NCI-H2227 (cell line): ENCODE data around the gene VWA3B.
"Not testable (repeated sequence)": the region's sequence is repeated elsewhere in the genome, so short reads cannot be mapped to it uniquely, and the experiment has no call there.

ENCODE experiments used
- DNase-seq: peaks from one replicate; lab custom pipeline; 2025; ENCODE audit not compliant: unreplicated experiment; lab: John Stamatoyannopoulos, UW

VWA3B gene

DNA sequence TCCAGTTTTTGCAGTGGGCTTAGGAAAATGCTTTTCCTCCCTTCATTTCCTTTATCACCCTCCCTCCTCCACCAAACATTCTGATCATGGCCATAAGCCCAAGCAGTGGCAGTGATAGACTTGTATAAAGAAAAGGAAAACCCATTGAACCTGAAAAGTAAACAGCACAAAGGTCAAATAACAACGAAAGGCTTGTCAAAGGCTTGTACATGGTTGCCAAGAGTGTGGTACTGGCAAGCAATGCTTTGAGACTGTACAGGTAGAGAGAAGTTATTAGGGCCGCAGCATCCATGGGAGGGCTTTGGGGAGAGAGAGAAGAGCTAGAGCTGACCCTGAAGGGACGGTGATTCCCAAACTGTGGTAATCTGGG, 2.1 kb upstream of the VWA3B start:
- no peak for DNase-seq

GRCh38 chr2:98085649-98086048, 1.3 kb upstream of the VWA3B start:
- DNase-seq = no peak

DNA sequence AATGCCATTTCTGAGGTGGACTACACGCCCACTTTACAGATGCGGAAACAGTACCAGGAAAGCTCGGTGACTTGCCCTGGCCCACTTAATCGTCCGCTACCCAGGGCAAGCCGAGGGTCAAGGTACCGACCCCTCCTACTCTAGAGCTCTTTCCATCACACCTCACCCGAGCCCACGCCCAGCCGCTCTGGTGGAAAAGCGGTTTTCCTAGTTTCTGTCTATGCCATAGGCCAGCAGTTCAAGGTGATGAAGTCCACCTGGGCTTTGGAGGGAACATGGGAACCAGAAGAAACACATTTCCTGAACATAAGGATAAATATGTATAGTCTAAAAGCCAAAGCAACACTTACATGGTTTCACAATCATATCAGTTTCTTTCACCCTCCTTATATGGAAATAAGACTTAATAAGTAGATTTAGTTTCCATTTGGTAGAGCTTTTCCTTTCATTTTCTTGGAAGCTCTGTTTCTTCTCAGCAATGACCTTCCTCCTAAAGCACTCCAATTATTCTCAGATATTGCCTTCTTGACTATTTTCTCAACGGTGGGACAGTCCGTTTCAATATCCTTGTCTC, 567 bp downstream of the VWA3B start:
- DNase-seq = no peak

DNA sequence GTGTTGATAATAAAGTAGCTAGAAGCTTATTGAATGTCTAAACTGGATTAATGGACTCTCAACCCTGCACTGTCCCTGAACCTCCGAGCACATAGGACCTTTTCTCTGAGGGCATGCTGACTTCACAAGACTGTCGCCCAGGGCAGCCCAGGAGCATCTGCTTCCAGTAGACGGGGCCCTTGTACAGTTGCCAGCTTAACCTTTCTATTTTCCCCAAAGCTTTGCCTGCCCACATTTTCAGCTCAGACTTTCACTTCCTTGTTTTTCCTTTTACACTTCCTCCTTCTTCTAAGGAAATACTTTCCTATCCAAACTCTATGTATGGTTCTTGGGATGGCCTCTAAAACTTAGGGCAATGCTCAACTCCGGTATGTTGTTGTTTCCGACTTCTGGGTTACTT, 1.3 kb downstream of the VWA3B start:
- no peak for DNase-seq

DNA sequence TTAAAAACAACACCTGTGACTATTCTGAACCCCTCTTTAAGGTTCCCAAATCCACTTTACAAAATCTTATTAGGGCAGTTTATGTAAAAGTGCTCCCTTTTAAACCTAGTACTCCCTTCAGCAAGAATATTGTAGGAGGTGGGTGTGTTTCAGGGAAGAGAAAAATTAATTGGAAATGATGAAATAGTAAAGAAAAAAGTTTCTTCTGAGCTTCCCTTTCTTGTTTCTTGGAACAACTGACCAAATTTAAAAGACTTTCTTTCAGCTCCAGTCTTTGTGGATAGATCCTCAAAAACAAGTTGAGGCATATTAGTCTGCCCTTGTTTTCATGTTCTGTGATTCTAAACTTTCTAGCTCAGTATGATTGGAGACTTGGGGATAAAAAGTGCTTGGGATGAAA, 3.0 kb downstream of the VWA3B start:
- DNase-seq = no peak

GRCh38 chr2:98090951-98091350, 4.0 kb downstream of the VWA3B start:
- DNase-seq = no peak

GRCh38 chr2:98091738-98092137, 4.8 kb downstream of the VWA3B start:
- DNase-seq = no peak

DNA sequence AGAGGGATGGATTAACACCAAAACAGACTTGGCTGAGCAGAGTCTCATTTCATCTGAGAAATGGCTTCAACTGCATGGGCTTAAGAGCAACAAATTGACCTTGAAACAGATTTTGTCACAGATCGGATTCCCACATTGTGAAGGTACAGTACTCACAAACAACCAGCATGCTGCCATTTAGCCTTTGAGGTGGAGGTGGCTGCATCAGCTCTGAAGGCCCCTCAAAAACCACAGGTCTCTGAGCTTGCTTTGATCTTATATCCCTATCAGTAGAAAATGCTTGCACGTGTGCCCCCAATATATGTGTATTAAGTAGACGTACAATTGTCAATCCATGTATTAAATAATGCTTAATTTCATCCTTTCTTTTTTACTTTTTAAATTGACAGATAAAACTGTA, 6.2 kb downstream of the VWA3B start:
- DNase-seq = no peak

DNA sequence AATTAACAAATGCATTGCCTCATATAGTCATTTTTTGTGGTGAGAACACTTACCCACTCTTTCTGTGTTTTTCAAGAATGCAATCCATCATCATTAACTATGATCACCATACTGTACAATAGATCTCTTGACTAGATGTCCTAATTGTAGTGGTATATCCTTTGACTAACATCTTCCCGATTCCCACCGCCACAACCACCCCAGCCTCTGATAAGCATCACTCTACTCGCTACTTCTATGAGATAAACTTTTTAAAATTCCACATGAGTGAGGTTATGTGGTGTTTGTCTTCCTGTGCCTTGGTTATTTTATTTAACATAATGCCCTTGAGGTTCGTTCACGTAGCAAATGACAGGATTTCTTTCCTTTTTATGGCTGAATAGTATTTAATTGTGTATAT, 6.6 kb downstream of the VWA3B start:
- no peak for DNase-seq

DNA sequence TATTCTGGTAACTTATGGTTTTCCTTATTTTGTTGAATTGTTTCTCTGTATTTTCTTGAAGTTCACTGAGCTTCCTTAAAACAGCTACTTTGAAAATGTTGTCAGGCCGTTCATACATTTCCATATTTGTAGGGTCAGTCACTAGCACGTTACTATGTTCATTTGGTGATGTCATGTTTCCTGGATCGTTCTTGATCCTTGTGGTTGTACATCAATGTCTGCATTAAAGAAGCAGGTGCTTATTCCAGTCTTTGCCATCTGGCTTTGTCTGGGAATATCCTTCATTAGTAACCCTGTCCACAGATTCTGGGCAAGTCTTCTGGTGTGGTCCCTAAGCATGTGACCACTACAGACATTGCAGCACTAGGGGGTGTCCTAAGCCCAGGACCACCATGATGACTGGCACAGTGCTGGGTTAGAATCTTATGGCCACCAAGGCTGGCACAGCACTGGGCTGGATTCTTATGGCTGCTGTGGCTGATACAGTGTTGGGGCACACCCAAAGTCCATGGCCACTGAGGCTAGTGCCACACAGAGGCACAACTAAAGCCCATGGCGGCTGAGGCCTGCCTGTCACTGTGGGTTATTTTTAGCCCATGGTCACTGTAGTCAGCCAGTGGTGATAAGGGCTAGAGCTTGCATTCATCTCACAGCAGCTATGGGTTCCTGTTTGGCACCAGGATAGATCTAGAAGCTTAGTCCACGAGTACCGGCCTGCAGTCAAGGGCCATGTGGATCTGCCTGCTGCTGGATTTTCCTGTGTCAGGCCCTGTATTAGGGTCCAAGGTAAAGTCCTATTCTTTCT, 13.2 kb downstream of the VWA3B start:
- DNase-seq = no peak

- DNase-seq = not testable (repeated sequence)
Observed at GRCh38 chr2:98102315-98102714, 15.3 kb downstream of the VWA3B start.

DNA sequence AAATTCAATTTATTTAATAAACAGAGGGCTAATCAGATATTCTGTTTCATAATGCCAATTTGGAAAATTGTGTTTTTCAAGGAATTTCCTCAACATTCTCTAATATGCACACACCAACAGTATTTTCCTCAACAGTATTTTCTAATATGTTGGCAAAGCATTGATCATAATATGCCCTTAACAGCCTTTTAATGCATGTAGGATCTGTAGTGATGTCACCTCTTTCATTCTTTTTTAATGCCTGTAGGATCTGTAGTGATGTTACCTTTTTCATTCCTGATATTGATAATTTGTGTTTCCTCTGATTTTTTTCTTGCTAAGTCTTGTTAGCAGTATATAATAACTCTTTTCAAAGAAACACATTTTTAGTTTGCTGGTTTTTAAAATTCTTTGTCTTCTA, 15.9 kb downstream of the VWA3B start:
- no peak for DNase-seq

DNA sequence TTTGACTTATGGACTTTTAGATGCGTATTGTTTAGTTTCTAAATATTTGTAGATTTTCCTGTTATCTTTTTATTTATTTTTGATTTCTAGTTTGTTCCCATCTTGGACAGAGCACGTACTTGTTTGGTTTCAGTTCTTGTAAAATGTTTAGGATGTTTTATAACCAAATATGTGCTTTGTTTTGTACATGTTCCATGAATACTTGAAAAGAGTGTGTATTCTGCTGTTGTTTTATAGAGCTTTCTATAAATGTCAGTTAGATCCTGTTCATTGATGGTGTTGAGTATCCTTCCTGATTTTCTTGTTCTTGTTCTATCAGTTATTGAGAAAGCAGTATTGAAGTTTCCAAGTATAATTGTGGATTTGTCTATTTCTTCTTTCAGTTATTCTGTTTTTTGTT, 21.1 kb downstream of the VWA3B start:
- DNase-seq = no peak

- DNase-seq = no peak
Observed at GRCh38 chr2:98110741-98111140, 23.8 kb downstream of the VWA3B start.

GRCh38 chr2:98114643-98115330, 27.8 kb downstream of the VWA3B start:
- DNase-seq = no peak

- DNase-seq = no peak
Observed at GRCh38 chr2:98118161-98118560, 31.2 kb downstream of the VWA3B start.

- DNase-seq = no peak
Observed at GRCh38 chr2:98118852-98119251, 31.9 kb downstream of the VWA3B start.

GRCh38 chr2:98121149-98121548, 34.2 kb downstream of the VWA3B start:
- DNase-seq = no peak

DNA sequence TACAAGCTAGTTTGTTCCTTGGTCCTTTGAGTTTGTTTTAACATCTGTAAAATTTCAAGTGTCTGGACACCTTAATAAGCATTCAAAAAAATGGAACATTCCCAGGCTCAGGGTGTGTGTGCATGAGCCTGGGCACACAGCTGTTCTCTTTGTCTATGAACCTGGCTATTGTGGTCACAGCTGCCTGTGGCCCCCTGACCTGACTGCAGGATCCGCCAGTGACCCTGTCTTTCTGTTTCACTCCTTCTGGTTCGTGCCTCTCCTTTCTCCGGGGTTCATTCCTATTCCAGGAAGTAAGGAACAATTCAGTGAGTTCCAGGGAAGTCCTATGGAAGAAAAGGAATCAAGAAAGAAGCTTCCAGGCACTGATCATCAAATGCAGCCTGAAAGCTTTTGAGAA, 35.6 kb downstream of the VWA3B start:
- DNase-seq = no peak

DNA sequence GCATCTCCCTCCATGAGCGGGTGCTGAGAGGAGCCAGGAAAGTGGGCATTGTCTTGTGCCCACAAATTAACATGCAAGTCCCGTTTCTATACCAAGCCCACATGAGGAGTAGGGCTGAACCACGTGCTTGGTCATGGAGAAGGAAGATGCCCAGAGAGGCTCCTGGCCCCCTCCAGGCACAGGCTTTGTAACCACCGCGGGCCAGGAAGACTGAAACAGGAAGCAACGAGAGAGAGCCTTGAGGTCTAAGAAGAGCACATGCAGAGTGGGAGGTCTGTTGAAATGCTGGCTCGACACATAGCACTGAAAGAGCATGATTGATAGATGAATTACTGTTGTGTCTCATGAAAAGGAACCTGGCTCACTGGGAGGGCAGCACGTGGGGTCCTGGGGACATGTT, 36.3 kb downstream of the VWA3B start:
- no peak for DNase-seq

DNA sequence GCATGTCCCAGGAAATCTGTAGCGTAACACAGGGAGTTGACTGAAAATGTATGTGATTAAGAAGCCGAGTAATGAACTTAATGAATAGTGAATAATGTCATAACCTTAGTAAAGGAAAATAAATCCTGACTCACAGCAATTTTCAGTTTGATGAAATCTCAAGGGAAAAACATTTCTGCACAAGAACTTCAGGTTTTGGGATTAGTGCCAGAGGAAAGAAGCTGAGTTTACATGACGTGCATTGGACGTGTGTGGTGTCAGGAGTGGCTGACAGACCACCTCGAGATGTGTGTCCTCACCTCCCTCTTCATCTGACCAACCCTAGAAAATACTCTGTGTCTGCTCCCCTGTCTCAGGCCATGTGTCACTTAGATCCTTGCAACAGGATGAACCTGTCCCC, 39.1 kb downstream of the VWA3B start:
- DNase-seq = no peak

DNA sequence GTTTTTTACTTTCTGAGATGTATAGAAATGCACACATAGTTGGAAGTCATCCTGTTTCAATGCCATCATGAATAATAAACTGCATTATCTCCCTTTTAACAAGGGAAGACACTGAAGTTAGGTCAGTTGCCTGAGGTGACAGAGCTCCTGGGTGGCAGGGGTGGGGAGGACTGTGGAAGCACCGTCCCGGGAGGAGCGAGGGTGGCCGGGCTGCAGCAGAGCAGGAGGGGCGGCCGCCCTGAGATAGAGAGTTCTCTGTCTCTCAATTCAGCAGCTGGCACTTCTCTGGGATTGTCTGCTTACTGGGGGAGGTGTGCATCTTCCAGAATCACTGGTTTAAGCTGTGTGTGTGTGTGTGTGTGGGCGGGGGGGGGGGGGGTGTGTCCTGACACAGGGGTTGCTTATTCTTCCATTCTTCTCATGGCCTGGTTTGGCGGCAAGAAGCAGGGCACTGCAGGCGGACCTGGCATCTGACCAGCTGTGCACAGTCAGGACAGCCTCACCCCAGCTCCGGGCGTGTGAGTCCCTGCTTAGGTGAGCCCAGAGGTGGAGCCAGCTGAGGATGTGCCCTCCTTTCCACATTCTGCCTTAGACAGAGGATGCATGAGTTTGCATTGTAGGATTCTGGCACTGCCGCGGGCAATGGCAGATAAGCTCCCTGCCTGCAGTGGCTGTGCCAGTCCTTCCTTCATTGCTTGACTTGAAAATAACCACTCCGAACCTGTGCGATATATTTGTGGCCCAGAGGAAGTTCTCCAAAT, 40.4 kb downstream of the VWA3B start:
- no peak for DNase-seq
